Left renal pelvis (tissue), 4 donors: ENCODE measurements around the gene IL17B. TPM values are rescaled to one million over a fixed set of nuclear protein-coding genes. Genes with fewer than 3 reads are reported as not detected.

Source experiments
- DNase-seq, 4 donors: peaks; one replicate each; pipeline ENCODE4 v3.0.0-alpha.2; 2013; ENCODE audit warnings: low read depth in 4 of 4, low spot score in 3 of 4
- polyA plus RNA-seq, 4 donors: library from polyadenylated mRNA; unstranded; fragments of 120-200 nt; gene quantifications; one replicate each; pipeline ENCODE4 v1.2.1, GENCODE V29; 2013; ENCODE audit not compliant: insufficient read length in 4 of 4

The IL17B gene
- polyA plus RNA-seq, 4 donors = 0.52 to 1.7 (median 1.4) TPM

GRCh38 chr5:149381261-149381985 is 2.3 kb upstream of the IL17B start:
- no peak for DNase-seq

- no peak for DNase-seq
Measured at GRCh38 chr5:149380466-149381121, 1.5 kb upstream of the IL17B start.

GRCh38 chr5:149379818-149380374 is 804 bp upstream of the IL17B start:
- peak in 1 of 4 donors; percentile 53 for DNase-seq

- DNase-seq = no peak
Measured at GRCh38 chr5:149378241-149378820, 761 bp downstream of the IL17B start.

- DNase-seq = no peak
Measured at GRCh38 chr5:149376711-149377447, 2.2 kb downstream of the IL17B start.

- no peak for DNase-seq
Measured at GRCh38 chr5:149376104-149376503, 3.0 kb downstream of the IL17B start.

- no peak for DNase-seq
Measured at GRCh38 chr5:149375434-149375833, 3.7 kb downstream of the IL17B start.

- no peak for DNase-seq
Measured at GRCh38 chr5:149374801-149375200, 4.3 kb downstream of the IL17B start.

- DNase-seq = no peak
Measured at GRCh38 chr5:149374303-149374702, 4.8 kb downstream of the IL17B start.

GRCh38 chr5:149372932-149373331 is 6.2 kb downstream of the IL17B start:
- DNase-seq = no peak

GRCh38 chr5:149372076-149372795 is 6.9 kb downstream of the IL17B start:
- no peak for DNase-seq

GRCh38 chr5:149371296-149371962 is 7.7 kb downstream of the IL17B start:
- DNase-seq = no peak

GRCh38 chr5:149370878-149371277 is 8.2 kb downstream of the IL17B start:
- DNase-seq = no peak

GRCh38 chr5:149367972-149368645 is 11.0 kb downstream of the IL17B start:
- no peak for DNase-seq

- DNase-seq = peak in 1 of 4 donors; percentile 55
Measured at GRCh38 chr5:149367249-149367971, 11.7 kb downstream of the IL17B start.

GRCh38 chr5:149366169-149366729 is 12.8 kb downstream of the IL17B start:
- no peak for DNase-seq

- DNase-seq = no peak
Measured at GRCh38 chr5:149365418-149365817, 13.7 kb downstream of the IL17B start.

- no peak for DNase-seq
Measured at GRCh38 chr5:149364719-149365118, 14.4 kb downstream of the IL17B start.
